Left colon (tissue), 2 donors: Measurements from ENCODE around the gene TTC27. TPM values are rescaled to one million over a fixed set of nuclear protein-coding genes. Genes with fewer than 3 reads are reported as not detected.
"Not testable (repeated sequence)": the region's sequence is repeated elsewhere in the genome, so short reads cannot be mapped to it uniquely, and the experiment has no call there.

Experiments used
- ATAC-seq: fragments of 200-7000 bp; cut with Tn5 transposase; one replicate; pipeline ENCODE4 v1.9.1; 2020; ENCODE audit warnings: mild to moderate bottlenecking, moderate library complexity
- DNase-seq, 2 donors: peaks; one replicate each; pipeline ENCODE4 v3.0.0-alpha.2; 2020
- intact Hi-C, 2 donors: fragments of 100-400 bp; cut with DNase I in 1 of 2; cut with micrococcal nuclease in 1 of 2; formaldehyde crosslinking; loops; one replicate each; pipeline versions ENCODE4 v1.11.2 to v1.14.0; 2022; cut with DNase I, micrococcal nuclease
- total RNA-seq, 2 donors: library from RNA; stranded (reverse); fragmentation: NEBNext Ultra II Directional; extraction: Animal tissue kit (Norgen Biotek cat#: 25700); gene quantifications; one replicate each; pipeline ENCODE4 v1.2.1, GENCODE V29; 2021
- donor health status: DM: no; HTN: no; CAD: no.
- donor health status: DM: yes; HTN: yes; CAD: no.

TTC27 gene
- total RNA-seq, 2 donors from 2014 or later: 8.9 to 10.7 TPM

- intact Hi-C loops: no loop called here
- no peak for DNase-seq
- ATAC-seq: no peak
Measured at GRCh38 chr2:32824070-32824809, 196.4 kb downstream of the TTC27 start.

- ATAC-seq (peak; percentile 26), DNase-seq (peak in 1 of 2 donors; percentile 29)
- intact Hi-C loops: no loop called here
Measured at GRCh38 chr2:32825291-32825712, 197.5 kb downstream of the TTC27 start.

DNA sequence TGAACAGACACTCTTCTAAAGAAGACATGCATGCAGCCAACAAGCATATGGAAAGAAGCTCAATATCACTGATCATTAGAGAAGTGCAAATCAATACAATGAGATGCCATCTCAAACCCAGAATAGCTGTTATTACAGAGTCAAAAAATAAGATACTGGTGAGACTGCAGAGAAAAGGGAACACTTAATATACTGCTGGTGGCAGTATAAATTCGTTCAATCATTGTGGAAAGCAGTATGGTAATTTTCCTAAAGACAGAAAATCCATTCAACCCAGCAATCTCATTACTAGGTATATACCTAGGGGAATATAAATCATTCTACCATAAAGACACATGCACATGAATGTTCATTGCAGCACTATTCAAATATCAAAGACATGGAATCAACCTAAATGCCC lies 202.3 kb downstream of the TTC27 start:
- ATAC-seq: no peak
- no peak for DNase-seq
- intact Hi-C loops: no loop called here

DNA sequence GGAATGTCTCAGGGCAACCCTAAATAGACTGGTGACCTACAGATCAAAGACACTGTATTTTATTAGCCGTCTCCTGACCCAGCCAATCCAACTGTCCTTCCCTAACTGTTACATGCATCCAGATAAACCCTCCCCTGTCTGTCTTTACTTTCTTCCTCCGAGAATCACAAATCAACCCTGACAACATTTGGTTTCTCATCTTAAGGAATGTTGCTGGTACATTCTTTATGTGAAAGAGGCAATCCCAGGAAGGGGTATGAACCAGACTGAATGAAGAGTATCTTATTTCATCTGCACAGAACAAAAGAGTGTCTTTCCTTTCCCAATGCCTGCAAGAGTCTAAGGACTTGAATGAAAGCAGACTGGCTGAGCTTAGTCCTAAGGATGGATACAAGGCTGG lies 205.0 kb downstream of the TTC27 start:
- ATAC-seq (no peak), DNase-seq (no peak)
- intact Hi-C loops: no loop called here

- intact Hi-C loops: no loop called here
- no peak for DNase-seq
- no peak for ATAC-seq
Measured at GRCh38 chr2:32833709-32834108, 205.9 kb downstream of the TTC27 start.

DNA sequence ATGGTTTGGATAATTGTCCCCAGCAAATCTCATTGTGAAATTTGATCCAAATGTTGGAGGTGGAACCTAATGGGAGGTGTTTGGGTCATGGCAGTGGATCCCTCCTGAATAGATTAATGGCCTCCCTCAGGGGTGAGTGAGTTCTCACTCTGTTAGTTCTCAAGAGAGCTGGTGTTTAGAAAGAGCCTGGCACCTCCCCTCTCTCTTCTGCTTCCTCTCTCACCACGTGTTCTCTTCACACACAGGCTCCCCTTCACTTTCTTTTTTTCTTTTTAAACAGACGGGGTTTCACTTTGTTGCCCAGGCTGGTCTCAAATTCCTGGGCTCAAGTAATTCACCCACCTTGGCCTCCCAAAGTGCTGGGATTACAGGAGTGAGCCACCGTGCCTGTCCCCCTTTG lies 207.3 kb downstream of the TTC27 start:
- intact Hi-C loops: no loop called here
- ATAC-seq (no peak), DNase-seq (no peak)

DNA sequence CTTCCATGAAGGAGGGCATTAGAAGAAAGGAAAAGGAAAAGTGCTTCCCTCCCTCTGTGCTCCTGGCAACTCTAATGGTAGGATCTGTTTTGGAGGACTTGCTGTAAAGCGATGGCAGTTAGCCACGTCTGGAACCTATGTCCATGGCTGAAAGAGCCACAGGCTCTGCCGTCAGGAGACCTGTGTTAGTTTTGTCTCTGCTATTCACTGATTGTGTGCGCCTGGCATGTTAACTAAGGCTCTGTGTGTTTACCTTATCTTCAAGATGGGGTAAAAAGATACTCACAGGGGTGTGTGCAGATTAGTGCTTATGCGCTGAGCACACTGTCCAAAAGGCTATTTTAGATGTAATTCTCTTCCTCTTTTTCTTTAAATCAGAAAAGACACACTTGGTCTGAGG lies 209.1 kb downstream of the TTC27 start:
- DNase-seq: no peak
- no peak for ATAC-seq
- intact Hi-C loops: no loop called here

- ATAC-seq (no peak), DNase-seq (no peak)
- intact Hi-C loops: no loop called here
Measured at GRCh38 chr2:32838418-32838817, 210.6 kb downstream of the TTC27 start.

DNA sequence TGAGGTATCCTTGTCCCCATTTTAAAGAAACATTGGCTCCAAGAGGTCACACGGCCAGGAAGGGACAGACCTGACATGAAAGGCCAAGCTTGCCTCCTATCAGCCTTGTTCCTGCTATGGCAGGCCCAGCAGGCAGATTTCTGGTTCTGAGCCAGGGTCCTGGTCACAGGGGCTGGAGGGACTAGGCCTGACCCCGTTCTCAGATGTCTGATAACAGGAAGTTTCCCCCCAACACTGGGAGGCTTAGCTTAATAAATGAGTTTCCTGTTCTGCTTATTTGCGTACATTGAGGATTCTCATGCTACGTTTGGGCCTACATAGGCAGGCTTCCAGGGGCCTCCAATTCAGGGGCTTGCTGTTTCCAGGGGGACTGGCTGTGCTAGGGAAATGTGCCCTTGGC lies 211.1 kb downstream of the TTC27 start:
- ATAC-seq (no peak), DNase-seq (no peak)
- intact Hi-C loops: no loop called here

- no peak for DNase-seq
- intact Hi-C loops: no loop called here
- no peak for ATAC-seq
Measured at GRCh38 chr2:32841931-32842898, 214.4 kb downstream of the TTC27 start.

- ATAC-seq (no peak), DNase-seq (no peak)
- intact Hi-C loops: no loop called here
Measured at GRCh38 chr2:32843699-32844098, 215.8 kb downstream of the TTC27 start.

DNA sequence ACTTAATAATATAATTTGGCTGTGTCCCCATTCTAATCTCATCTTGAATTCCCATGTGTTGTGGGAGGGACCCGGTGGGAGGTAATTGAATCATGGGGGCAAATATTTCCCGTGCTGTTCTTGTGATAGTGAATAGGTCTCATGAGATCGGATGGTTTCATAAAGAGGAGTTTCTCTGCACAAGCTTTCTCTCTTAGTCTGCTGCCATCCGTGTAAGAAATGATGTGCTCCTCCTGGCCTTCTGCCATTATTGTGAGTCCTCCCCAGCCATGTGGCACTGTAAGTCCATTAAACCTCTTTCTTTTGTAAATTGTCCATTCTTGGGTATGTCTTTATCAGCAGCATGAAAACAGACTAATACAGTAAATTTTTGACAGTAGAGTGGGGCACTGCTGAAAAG lies 216.4 kb downstream of the TTC27 start:
- intact Hi-C loops: no loop called here
- ATAC-seq: no peak
- no peak for DNase-seq

DNA sequence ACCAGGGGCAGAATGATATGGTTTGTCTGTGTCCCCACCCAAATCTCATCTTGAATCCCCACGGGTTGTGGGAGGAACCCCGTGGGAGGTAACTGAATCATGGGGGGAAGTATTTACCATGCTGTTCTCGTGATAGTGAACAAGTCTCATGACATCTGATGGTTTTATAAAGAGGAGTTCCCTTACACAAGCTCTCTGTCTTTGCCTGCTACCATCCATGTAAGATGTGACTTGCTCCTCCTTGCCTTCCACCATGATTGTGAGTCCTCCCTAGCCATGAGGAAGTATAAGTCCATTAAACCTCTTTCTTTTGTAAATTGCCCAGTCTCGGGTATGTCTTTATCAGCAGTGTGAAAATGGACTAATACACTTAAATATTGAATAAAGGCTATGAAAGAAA lies 218.4 kb downstream of the TTC27 start:
- ATAC-seq, DNase-seq, intact Hi-C loops: not testable (repeated sequence)

GRCh38 chr2:32847734-32848133 lies 219.9 kb downstream of the TTC27 start:
- no peak for ATAC-seq
- intact Hi-C loops: no loop called here
- DNase-seq: no peak

DNA sequence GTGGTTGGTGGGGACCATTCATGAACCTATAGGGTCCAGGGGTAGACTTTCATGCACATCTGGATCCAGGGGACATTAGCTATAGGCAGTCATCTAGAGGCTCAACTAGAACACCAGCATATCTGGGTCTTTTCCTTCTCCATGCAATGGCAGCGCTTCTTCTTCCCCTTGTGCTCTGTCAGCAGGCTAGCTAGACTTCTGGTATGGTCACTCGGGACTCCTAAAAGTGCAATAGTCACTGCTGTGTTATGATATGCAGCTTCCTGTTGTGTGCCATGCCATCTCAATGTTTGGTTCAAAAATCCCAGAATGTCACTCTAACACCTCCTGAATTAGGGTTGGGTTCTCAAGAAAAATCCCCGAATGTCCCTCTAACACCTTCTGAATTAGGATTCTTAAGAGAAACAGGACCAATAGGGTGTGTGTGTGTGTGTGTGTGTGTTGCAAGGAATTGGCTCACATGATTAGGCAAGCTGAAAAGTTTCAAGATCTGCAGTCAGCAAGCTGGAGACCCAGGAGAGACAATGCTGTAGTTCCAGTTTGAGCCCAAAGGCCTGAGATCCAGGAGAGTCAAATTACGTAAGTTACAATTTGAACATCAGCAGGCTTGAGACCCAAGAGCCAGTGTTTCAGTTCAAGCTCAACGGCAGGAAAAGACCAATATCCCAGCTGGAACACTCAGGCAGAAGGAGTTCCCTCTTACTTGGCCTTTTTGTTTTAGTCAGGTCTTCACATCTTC lies 221.8 kb downstream of the TTC27 start:
- intact Hi-C loops: no loop called here
- ATAC-seq: no peak
- no peak for DNase-seq

- DNase-seq: no peak
- no peak for ATAC-seq
- intact Hi-C loops: no loop called here
Measured at GRCh38 chr2:32851777-32852439, 224.1 kb downstream of the TTC27 start.

- intact Hi-C loops: no loop called here
- ATAC-seq: no peak
- DNase-seq: no peak
Measured at GRCh38 chr2:32852856-32853255, 225.0 kb downstream of the TTC27 start.

- ATAC-seq (no peak), DNase-seq (no peak)
- intact Hi-C loops: no loop called here
Measured at GRCh38 chr2:32856891-32857290, 229.0 kb downstream of the TTC27 start.

DNA sequence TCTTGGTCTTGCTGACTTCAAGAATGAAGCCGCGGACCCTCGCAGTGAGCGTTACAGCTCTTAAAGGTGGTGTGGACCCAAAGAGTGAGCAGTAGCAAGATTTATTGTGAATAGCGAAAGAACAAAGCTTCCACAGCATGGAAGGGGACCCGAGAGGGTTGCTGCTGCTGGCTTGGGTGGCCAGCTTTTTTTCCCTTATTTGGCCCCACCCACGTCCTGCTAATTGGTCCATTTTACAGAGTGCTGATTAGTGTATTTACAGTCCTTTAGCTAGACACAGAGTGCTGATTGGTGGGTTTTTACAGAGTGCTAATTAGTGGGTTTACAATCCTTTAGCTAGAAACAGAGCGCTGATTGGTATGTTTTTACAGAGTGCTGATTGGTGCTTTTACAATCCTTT lies 230.9 kb downstream of the TTC27 start:
- intact Hi-C loops: no loop called here
- DNase-seq (no peak), ATAC-seq (no peak)
